ENCODE results near the gene NUP205. TPM values are rescaled to one million over a fixed set of nuclear protein-coding genes. Genes with fewer than 3 reads are reported as not detected.
"Not testable (repeated sequence)": the region's sequence is repeated elsewhere in the genome, so short reads cannot be mapped to it uniquely, and the experiment has no call there.

NUP205 gene
- total RNA-seq, 1 donor from 2014 or later = 53.2 TPM

DNA sequence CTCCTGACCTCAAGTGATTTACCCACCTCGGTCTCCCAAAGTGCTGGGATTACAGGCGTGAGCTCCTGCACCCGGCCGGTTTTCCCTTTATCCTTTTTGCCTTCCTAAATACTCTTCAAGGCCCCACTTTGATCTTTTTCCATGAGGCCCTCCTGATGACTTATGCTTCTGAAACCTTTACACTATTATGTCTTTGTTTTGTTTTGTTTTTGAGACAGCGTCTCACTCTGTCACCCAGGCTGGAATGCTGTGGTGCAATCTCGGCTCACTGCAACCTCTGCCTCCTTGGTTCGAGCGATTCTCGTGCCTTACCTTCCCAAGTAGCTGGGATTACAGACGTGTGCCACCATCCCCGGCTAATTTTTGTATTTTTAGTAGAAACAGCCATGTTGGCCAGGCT lies 108.4 kb downstream of the NUP205 start:
- no peak for DNase-seq (ENCODE audit: low spot score)

- no peak for DNase-seq (ENCODE audit: low spot score)
Observed at GRCh38 chr7:135666846-135667245, 109.1 kb downstream of the NUP205 start.

DNA sequence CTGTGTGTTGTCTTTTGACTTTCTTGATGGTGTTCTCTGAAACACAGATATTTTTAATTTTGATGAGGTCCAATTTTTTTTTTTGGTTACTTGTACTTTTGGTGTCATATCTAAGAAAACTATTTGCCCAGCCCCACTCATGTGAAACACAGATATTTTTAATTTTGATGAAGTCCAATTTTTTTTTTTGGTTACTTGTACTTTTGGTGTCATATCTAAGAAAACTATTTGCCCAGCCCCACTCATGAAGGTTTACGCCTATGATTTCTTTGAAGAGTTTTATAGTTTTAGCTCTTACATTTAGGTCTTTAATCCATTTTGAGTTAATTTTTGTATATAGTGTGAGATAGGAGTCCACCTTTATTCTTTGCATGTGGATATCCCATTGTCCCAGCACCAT lies 109.9 kb downstream of the NUP205 start:
- not testable (repeated sequence) for DNase-seq (ENCODE audit: low spot score)

- not testable (repeated sequence) for DNase-seq (ENCODE audit: low spot score)
Observed at GRCh38 chr7:135668852-135669395, 111.2 kb downstream of the NUP205 start.

DNA sequence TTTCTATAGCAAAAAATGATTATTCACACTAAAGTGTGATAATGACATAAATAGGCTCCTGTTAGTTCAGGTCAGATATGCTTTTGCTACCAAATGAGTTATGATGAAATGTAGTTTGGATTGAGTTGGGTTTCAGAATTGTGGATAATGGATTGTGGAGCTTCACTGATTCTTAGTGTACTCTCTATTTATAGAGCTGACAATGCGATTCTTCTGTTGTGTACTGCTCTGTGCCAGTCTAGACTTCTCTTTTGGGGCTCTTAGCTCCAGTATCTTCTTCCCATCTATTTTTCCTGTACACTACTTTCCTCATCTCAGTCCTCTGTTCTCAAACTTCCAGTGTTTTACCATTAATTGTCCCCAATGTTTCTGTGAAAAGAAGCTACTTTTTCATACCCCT lies 112.1 kb downstream of the NUP205 start:
- DNase-seq (ENCODE audit: low spot score) = no peak

DNA sequence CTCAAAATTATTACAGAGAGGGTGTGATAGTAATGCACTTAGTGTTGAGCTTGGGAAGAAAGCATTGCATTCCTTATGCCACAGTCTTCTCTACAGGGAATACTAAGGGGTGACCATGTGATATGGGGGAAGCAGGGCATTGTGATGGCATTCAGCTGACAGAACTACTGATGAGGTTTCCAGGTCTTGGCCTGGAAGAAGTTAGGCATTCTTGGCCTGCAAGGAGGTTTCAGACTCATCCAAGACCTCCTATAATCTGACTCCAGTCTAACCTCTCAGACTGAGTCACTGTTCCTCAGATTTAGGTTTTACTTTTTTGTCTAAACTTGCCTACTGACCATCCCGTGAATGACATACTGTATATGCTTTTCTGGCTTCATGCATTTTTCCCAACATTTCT lies 112.5 kb downstream of the NUP205 start:
- DNase-seq (ENCODE audit: low spot score) = peak; percentile 6

DNA sequence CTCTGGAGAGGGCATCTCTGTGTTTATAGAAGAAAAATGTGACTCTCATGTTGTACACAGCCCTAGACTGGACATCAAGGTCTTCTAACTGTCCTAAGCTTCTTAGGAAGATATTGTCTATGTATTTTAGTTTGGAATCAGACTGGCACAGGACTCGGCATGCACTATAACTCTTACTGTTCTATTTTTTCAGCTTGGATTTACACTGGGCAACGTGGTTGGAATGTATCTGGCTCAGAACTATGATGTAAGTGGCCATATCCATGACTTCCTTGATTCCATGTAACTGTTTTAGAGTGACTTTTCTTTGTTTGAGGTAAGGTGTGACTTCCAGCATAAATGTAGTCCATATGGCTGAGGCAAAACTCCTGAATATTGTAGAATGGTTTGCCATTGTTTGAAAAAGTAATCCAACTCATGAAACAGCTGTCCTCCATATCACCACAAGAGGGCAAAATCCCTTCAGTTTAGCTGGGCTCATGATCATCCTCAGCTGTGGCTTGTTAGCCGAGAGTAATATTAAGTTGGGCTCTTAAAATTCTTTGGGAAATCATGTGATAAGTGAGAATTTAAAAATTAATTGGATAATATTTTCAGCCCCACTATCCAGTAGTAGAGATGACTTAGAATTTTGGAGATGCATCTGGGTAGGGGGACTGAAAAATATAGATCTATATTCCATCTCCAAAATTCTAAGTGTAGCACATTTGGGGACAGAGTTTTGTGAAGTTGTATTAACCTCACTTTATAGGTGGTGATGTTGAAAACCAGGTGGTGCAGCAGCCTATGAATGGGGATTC lies 115.0 kb downstream of the NUP205 start:
- peak; percentile 66 for DNase-seq (ENCODE audit: low spot score)

- DNase-seq (ENCODE audit: low spot score) = no peak
Observed at GRCh38 chr7:135673360-135673706, 115.6 kb downstream of the NUP205 start.

DNA sequence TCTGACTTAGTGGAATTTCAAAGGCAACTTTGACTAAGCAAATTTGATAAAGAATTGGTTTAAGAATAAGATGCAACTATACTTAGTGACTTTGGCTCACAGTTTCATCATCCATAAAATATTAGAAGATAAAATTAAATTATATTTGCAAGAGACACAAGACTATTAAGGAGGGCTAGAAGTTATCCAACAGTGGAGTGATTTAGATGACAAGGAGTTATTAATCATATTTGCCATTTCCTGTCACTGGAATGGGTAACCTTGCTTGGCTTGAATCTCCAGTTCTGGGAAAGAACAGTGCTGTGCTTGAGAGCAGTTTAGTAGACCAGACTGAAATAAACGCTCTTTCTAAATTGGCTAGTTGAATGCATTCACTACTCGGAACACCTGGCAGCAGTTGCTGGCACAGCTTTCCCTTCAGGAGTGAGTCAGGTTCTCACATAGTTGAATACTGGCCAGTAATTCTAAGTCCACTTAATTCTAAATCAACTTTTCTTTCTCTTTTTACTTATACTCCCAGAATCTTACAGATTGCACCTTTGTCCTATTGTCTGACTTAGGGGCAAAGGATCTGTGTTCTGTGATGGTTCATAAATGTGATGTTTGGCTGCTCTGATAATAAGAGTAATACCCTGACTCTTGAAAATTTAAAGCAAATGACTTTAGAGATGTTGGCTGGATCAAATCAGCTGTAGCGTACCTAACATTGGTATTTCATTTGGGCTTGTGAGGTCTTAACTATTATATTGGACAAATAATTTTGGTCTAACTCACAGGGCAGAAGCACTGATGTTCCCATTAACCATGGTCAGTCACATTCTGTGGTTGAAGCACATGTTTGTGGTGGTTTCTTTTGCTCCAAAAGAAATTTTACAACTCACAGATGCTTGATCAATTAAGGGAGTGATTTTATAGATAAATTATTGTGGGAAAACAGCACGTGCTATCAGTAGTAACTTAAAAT lies 121.2 kb downstream of the NUP205 start:
- no peak for DNase-seq (ENCODE audit: low spot score)

- no peak for DNase-seq (ENCODE audit: low spot score)
Observed at GRCh38 chr7:135681762-135682161, 124.0 kb downstream of the NUP205 start.

- DNase-seq (ENCODE audit: low spot score) = no peak
Observed at GRCh38 chr7:135682191-135682590, 124.5 kb downstream of the NUP205 start.

- DNase-seq (ENCODE audit: low spot score) = no peak
Observed at GRCh38 chr7:135683609-135684008, 125.9 kb downstream of the NUP205 start.

- DNase-seq (ENCODE audit: low spot score) = peak; percentile 59
Observed at GRCh38 chr7:135684136-135684535, 126.4 kb downstream of the NUP205 start.

DNA sequence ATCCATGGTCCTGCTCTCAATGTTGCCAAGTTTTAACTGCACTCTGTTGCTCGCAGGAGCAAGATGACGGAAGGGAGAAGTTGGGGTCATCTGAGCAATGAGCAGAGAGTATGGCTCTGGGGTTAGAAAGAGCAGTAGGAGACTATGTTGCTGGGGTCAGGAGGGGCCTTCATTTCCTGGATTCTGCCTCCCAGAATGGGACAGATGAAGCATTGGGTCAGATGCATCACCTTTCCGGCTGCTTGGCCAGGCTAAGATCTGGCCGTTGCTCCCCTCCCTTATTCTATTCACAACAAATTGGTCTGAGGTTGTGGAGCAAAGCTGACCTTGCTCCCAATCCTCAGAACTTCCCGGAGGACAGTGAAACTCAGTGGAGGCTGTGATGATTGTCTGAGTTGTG lies 127.0 kb downstream of the NUP205 start:
- no peak for DNase-seq (ENCODE audit: low spot score)

DNA sequence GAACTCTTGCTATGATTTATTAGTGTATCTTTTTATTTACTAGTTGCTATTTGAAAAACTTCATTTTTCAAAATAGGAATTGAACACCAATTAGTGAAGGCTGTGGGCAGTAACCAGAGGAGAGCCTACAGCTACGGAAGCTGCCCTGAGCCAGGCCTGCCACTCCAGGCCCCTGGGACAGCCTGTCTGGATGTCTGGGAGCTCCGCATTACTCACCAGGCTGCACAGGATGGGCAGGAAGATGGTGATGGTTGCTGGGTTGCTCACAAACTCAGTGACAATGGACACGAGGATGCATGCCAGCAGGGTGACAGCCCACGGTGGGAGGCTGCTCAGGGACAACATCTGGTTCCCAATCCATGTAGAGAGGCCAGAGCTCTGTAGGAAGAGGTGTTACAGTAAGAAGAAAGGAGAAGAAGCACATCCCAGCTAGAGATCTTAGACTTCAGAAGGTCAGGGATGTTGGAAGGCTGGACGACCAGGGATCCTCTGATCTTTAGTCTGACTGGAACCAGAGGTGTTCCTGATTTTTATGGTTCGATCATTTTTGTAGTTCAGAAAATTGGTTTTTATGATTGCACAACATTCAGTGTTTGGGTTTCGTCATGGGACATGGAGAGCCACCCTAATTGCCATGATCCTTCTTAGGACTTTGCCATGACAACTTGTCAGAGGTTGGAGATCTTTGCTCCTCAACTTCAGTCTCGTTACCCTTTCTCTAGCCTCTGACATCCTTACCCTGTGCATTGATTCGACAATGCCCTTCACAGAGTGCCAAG lies 127.8 kb downstream of the NUP205 start:
- DNase-seq (ENCODE audit: low spot score) = no peak

GRCh38 chr7:135687466-135687865 lies 129.7 kb downstream of the NUP205 start:
- no peak for DNase-seq (ENCODE audit: low spot score)

DNA sequence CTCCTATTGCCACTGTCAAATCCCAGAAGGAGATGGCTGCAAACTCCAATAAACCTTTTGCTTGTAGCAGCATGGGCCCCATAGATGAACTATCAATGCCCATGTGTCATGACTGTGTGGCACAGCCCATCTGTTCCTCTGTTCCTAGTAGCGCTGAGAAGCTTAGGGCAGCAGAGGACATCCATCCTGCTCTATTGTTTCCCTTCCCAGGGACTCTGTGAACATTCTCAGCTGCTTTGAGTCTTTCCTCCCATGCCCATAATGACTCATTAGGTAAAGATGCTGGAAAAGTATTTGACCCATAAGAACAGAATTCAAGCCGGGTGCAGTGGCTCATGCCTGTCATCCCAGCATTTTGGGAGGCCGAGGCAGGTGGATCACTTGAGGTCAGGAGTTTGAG lies 132.8 kb downstream of the NUP205 start:
- DNase-seq (ENCODE audit: low spot score) = no peak

DNA sequence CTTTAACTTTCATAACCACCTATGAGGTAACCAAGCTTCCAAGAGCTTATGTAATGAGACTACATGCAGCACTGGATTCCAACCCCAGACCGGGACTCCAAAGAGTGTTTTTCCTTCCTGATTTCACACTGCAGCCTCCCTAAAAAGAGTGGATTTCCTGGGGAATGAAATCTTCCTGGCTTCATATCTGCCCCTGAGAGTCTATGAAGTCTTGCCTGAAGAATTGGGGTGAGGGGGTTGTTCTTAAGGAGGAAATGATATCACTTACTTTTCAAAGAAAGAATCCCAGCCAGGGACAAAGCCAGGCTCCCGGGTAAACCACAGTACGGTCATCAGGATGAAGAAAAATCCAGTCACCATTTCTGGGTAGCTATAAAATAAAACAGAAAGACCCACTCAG lies 134.3 kb downstream of the NUP205 start:
- no peak for DNase-seq (ENCODE audit: low spot score)

DNA sequence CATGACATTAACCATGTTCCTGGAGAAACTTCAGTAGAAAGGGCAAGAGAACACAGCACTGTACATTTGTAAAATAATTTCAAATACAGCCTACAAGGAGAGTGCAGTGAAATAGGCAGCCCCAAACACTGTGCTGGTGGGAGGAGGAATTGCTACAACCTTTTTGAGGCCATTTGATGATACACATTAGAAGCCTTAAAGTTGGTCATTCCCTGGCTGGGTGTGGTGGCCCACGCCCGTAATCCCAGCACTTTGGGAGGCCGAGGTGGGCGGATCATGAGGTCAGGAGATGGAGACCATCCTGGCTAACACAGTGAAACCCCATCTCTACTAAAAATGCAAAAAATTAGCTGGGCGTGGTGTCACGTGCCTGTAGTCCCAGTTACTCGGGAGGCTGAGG lies 134.9 kb downstream of the NUP205 start:
- not testable (repeated sequence) for DNase-seq (ENCODE audit: low spot score)

DNA sequence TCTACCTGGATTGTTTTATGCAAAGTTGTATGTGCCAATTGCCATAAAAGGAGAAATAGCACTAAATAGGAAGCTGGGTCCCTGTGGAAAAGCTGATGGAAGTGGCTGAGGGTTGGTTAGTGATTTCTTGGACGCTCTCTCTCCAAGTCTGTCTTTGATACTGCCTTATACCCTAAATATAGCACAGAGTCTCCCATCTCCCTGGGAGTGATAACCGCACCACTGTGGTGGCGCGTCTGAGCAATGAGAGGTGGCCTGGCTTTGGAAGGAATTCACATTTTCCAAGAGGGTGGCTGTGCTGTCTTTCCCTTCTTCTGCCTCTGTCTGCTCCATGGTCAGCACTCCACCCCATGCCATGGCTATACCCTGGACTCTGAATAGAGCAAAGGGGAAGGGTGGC lies 135.8 kb downstream of the NUP205 start:
- DNase-seq (ENCODE audit: low spot score) = no peak

DNA sequence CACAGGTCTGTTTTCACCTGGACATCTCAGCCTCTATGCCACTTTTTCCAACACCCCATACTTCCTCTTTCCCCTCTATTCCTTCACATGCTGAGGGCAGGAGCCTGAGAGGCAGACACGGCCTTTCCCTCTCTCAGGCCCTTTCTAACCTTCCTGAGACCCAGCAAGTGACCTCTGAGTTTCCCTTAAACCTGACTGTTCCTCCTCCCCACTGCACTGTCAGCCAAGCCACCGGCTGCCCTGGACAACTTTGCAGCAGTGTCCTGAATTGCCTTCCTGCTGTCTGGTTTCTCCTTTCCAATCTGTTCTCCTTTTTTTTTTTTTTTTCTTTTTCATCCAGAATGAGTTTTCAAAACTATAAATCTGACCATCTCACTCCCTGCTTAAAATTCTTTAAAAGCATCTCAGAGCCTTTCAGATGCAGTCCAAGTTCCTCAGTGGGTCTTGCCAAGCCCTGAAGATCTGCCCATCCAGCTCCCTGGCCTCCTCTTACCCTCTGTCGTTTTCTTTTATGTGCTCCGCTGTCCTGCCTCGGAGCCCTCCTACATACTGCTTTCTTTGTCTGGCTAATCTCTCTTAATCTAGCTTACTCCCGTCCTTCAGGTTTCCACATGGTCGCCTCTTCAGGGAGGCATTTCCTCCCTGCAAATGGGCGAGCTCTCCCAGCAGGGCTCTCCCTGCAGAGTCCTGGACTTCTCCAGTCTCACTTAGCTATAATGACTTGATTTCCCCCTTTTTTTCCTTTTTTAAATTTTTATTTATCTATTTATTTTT lies 139.7 kb downstream of the NUP205 start:
- DNase-seq (ENCODE audit: low spot score) = no peak

Measured in umbilical cord (tissue), 2 donors.